Transverse colon (tissue), 4 donors: ENCODE data around the gene ZCCHC7.

Source experiments
- EP300 ChIP-seq: sonication (generic); formaldehyde crosslinking; IDR thresholded peaks from one replicate; pipeline ENCODE4 v1.6.1; 2017; ENCODE audit warnings: antibody characterized with exemption, low read depth
- POLR2A ChIP-seq: fragments of 450-650 bp; IDR thresholded peaks from one replicate; pipeline ENCODE4 v1.6.1; 2016; ENCODE audit warnings: antibody characterized with exemption, mild to moderate bottlenecking, moderate library complexity
- POLR2AphosphoS5 ChIP-seq, 3 donors: sonication (generic); formaldehyde crosslinking; IDR thresholded peaks; one replicate each; pipeline ENCODE4 v1.6.1; 2016; ENCODE audit warnings: antibody characterized with exemption in 3 of 3
- TF ChIP-seq, protein P1 (sequence below), 5 experiments: fragments of 200-600 bp in 3 of 5; fragments of 450-650 bp in 2 of 5; sonication (generic) in 3 of 5; IDR thresholded peaks; 1 replicate in 2 of 5; 2 replicates in 3 of 5; pipeline ENCODE4 v1.5.1; 2016 to 2017; ENCODE audit warnings: antibody characterized with exemption in 5 of 5, inconsistent platforms in 3 of 5, mild to moderate bottlenecking in 2 of 5, moderate library complexity in 1 of 5

DNA sequence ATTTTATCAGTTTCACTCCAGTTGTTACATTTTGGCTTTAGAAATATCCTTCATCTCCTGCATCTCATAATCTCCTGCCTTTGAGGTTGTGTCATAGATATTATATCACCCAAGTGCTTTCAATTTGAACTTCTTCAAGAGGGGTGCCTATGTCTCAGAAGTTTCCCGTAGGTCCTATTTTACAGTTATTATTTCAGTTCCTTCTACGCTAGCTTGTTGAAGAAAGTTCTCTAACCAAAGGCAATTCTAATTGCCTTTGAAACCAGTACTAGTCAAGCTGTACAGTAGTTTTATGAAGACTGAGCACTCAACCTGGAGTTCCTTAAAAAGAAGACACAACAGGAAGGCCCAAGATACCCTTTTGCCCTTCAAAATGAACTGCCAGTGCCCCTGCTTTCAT is 116.4 kb downstream of the ZCCHC7 start:
- TF ChIP-seq POLR2A (no peak), EP300 (no peak), POLR2AphosphoS5 (IDR thresholded peaks at IDR 0.05) (no peak)
- TF ChIP-seq, protein P1, sequence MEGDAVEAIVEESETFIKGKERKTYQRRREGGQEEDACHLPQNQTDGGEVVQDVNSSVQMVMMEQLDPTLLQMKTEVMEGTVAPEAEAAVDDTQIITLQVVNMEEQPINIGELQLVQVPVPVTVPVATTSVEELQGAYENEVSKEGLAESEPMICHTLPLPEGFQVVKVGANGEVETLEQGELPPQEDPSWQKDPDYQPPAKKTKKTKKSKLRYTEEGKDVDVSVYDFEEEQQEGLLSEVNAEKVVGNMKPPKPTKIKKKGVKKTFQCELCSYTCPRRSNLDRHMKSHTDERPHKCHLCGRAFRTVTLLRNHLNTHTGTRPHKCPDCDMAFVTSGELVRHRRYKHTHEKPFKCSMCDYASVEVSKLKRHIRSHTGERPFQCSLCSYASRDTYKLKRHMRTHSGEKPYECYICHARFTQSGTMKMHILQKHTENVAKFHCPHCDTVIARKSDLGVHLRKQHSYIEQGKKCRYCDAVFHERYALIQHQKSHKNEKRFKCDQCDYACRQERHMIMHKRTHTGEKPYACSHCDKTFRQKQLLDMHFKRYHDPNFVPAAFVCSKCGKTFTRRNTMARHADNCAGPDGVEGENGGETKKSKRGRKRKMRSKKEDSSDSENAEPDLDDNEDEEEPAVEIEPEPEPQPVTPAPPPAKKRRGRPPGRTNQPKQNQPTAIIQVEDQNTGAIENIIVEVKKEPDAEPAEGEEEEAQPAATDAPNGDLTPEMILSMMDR (IDR thresholded peaks at IDR 0.05) = no peak
